ENCODE data around the gene ZNF70. TPM values are rescaled to one million over a fixed set of nuclear protein-coding genes. Genes with fewer than 3 reads are reported as not detected.

Gene ZNF70
- total RNA-seq, result 11.2 TPM

DNA sequence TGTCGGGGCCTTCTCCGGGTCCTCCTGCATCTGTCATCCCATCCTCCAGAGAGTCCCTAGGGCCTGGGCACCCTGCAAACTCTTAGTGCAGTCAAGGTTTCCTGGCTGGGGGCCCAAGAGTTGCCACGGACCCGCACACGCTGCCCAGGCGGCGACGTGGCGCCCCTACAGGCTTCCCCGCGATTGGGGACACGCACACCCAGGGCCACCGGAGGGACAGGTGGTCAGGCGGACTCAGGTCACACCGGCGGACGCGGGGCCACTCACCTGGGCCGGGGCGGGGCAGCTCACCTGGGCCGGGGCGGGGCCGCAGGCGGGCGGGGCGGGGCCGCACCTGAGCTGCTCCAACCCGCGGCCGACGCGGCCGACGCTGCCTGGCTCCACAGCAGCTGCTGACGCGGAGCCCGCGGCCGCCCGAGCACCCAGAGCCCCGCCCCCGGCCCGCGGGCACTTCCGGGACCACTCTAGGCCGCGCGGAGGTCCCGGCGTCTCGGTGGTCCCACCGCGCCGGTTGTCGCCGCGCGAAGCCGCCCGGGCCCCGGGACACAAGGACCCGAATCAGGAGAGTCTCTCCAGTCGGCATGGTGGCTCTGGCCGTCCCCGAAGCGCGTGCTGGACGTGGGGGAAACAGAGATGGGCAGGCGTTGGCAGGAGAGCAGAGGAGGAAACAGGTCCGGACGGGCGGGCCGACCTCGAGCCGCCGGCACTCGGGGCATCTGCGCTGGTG is at the start of gene ZNF70:
TSS of gene ZNF70 (minus strand) at position 399 of the 727 bp plus-strand sequence. CDS start 5,972 bp downstream, outside the sequence.
- intact Hi-C loops (cut with DNase I), result no loop called here
- DNase-seq (ENCODE audit: low spot score), result peak; percentile 88

GRCh38 chr22:23796461-23796860 is 45.5 kb upstream of the ZNF70 start:
- intact Hi-C loops (cut with DNase I), result no loop called here
- ATAC-seq, result peak; percentile 68
- DNase-seq (ENCODE audit: low spot score), result no peak

More for the DNA sequence above, at the start of gene ZNF70:
- peak; percentile 92 for ATAC-seq

DNA sequence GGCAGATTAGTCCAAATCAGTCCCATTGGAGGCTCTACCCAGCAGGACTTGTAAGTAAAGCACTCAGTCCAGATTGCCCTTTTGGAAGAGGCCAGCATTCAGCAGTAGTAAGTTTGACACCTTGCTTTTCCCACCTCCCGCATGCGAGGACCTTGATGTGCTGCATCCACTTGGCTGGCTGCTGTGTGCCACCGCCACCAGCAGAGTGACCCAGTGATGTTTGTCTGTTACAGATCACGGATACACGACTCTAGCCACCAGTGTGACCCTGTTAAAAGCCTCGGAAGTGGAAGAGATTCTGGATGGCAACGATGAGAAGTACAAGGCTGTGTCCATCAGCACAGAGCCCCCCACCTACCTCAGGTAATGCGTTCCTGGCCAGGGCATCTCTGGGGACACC is 42.4 kb upstream of the ZNF70 start:
- ATAC-seq (no peak), DNase-seq (ENCODE audit: low spot score) (no peak)
- intact Hi-C loops (cut with DNase I), result no loop called here

- intact Hi-C loops (cut with DNase I), result no loop called here
- ATAC-seq, result peak; percentile 41
- DNase-seq (ENCODE audit: low spot score), result no peak
Observed at GRCh38 chr22:23791738-23792645, 41.1 kb upstream of the ZNF70 start.

GRCh38 chr22:23790819-23791737 is 40.2 kb upstream of the ZNF70 start:
- ATAC-seq (peak; percentile 71), DNase-seq (ENCODE audit: low spot score) (no peak)
- intact Hi-C loops (cut with DNase I), result no loop called here

DNA sequence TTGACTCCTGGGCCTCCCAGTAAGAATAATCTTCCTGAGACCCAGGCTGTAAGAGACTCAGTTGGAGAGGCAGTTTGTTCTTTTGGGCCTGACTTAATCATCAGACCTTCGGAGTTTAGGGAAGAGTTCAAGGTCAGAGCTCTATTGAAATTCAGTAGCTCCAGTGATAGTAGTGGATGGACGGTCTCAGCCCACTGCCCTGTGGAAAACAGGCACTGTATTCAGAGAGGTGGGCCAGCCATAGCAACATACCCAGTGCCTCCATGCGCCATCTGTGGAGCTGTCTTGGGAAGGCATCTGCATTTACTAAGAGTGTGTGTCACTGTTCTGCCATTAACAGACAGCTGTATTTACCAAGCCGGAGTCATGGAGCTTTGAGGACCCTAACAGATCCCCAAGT is 38.7 kb upstream of the ZNF70 start:
- DNase-seq (ENCODE audit: low spot score) (no peak), ATAC-seq (no peak)
- intact Hi-C loops (cut with DNase I), result no loop called here

DNA sequence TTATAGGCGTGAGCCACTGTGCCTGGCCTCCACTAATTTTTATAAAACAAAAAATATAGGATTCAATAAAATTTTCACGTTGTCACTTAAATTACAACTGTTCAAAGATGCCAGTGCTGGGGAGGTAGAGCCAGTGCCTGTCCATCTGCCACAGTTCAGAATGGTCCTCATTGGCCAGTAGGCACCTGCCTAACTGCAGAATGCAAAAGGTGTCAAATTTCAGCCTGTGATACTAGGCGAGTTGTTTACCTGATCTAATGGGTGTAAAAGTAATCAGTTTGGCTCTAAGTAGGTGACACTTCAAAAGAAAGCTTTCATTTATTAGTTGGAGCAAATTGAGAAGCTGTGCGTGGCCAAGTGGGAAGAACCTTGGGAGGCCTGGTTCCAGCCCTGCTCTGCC is 38.2 kb upstream of the ZNF70 start:
- no peak for DNase-seq (ENCODE audit: low spot score)
- ATAC-seq, result no peak
- intact Hi-C loops (cut with DNase I), result no loop called here

GRCh38 chr22:23787910-23788309 is 37.0 kb upstream of the ZNF70 start:
- DNase-seq (ENCODE audit: low spot score) (no peak), ATAC-seq (no peak)
- intact Hi-C loops (cut with DNase I), result no loop called here

DNA sequence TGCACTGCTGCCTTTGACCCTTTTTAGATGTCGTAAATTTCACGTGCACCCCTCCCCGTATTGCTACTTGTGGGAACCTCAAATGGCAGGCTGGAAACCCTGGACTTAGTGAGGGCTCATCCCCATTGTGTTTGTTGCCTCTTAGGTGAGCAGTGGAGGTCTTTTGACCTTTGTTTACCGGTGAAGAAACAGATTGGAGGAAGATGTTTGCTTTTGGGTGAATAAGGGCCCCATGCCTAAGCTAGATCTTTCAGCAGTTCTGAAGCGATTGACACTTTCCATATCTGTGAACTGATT is 36.6 kb upstream of the ZNF70 start:
- intact Hi-C loops (cut with DNase I), result no loop called here
- DNase-seq (ENCODE audit: low spot score) (no peak), ATAC-seq (no peak)

GRCh38 chr22:23786752-23787599 is 36.1 kb upstream of the ZNF70 start, which contains the start of gene SMARCB1:
SMARCB1 (plus strand) TSS chr22:23786966; CDS start chr22:23787170, 204 bp downstream.
- DNase-seq (ENCODE audit: low spot score) (peak; percentile 93), ATAC-seq (peak; percentile 89)
- intact Hi-C loops (cut with DNase I), result no loop called here

DNA sequence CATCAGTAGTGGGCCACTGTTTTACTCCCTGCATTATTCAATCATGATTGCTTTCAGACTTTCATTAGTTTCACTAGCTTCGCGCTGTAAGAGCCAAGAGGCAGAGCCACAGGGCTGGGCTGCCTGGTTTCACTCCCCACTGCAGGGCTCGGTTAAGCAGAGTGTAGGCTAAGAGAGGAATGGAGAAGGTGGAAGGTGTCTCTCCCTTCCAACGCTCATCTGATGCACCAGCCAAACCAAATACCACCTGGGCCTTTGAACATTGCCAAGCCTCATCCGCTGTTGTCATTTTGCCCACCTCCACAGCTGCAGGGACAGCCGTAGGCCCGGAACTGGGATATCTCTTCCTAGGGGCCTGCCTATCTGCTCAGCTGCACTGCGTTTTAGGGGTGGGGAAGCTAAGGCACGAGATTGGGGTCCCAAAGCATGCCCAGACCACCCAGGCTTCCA is 35.4 kb upstream of the ZNF70 start:
- ATAC-seq (peak; percentile 42), DNase-seq (ENCODE audit: low spot score) (no peak)
- intact Hi-C loops (cut with DNase I), result no loop called here

DNA sequence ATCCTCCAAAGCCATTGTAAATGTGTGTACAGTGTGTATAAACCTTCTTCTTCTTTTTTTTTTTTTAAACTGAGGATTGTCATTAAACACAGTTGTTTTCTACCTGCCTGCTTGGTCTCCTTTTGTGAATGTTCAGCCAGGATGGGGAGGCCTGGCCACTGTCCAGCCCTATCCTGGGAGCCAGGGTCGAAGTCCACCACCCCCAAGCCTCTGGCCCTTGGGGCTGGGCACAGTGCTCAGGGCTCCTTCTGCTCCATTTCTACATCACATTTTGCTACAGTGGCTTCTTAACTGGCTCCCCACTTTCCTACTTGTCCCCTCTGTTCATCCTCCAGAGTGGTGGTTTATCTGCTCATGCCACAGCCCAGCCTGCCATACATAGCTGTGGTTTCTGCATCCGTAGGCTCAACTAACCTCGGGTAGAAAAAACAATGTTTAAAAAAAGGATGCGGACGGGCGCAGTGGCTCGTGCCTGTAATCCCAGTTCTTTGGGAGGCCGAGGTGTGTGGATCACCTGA is 33.4 kb upstream of the ZNF70 start:
- DNase-seq (ENCODE audit: low spot score) (no peak), ATAC-seq (no peak)
- intact Hi-C loops (cut with DNase I), result no loop called here

DNA sequence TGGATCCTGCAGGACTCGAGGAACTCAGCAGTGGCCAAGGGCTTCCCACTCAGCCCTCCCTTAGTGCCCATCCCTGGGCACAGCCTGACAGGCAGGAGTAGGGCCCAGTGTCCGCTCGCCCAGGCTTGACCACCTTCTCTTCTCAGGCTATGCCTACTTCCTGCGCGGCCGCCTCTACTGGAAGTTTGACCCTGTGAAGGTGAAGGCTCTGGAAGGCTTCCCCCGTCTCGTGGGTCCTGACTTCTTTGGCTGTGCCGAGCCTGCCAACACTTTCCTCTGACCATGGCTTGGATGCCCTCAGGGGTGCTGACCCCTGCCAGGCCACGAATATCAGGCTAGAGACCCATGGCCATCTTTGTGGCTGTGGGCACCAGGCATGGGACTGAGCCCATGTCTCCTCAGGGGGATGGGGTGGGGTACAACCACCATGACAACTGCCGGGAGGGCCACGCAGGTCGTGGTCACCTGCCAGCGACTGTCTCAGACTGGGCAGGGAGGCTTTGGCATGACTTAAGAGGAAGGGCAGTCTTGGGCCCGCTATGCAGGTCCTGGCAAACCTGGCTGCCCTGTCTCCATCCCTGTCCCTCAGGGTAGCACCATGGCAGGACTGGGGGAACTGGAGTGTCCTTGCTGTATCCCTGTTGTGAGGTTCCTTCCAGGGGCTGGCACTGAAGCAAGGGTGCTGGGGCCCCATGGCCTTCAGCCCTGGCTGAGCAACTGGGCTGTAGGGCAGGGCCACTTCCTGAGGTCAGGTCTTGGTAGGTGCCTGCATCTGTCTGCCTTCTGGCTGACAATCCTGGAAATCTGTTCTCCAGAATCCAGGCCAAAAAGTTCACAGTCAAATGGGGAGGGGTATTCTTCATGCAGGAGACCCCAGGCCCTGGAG is 32.6 kb upstream of the ZNF70 start:
- DNase-seq (ENCODE audit: low spot score) (no peak), ATAC-seq (no peak)
- intact Hi-C loops (cut with DNase I), result no loop called here

DNA sequence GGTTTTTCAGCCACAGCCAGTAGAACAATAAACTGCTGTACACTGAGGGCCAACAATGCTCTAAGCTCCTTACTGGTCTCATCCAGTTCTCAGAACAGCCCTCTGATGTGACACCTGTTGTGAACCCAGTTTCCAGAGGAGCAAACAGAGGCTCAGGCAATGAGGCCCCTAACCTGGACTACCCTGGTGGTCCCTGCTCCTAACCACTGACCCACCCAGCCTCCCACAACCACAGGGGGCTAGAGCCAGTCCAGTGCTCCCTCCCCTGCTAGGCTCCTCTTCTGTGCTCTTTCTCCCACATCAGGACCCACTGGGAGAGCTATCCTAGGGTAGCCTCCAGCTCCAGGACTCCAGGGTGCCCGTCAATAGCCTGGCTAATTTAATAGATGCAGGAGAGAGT is 31.8 kb upstream of the ZNF70 start:
- ATAC-seq (no peak), DNase-seq (ENCODE audit: low spot score) (no peak)
- intact Hi-C loops (cut with DNase I), result no loop called here

GRCh38 chr22:23782252-23782651 is 31.3 kb upstream of the ZNF70 start:
- intact Hi-C loops (cut with DNase I), result no loop called here
- ATAC-seq (no peak), DNase-seq (ENCODE audit: low spot score) (no peak)

GRCh38 chr22:23781511-23782183 is 30.7 kb upstream of the ZNF70 start:
- peak; percentile 16 for ATAC-seq

DNA sequence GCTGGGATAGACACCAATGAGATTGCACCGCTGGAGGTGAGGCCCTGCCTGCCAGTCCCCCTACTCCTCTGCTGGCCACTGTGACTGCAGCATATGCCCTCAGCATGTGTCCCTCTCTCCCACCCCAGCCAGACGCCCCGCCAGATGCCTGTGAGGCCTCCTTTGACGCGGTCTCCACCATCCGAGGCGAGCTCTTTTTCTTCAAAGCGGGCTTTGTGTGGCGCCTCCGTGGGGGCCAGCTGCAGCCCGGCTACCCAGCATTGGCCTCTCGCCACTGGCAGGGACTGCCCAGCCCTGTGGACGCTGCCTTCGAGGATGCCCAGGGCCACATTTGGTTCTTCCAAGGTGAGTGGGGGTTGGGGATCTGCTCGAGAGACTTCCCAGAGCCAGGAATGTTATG is 30.2 kb upstream of the ZNF70 start:
- intact Hi-C loops (cut with DNase I), result no loop called here
- ATAC-seq (peak; percentile 5), DNase-seq (ENCODE audit: low spot score) (no peak)

More at GRCh38 chr22:23781511-23782183, 30.7 kb upstream of the ZNF70 start:
- DNase-seq (ENCODE audit: low spot score), result no peak
- intact Hi-C loops (cut with DNase I), result no loop called here

Data from sciatic nerve (tissue), 2 donors.